GM21367 (cell line): Measurements from ENCODE around the gene LILRA1.
"Not testable (repeated sequence)": the region's sequence is repeated elsewhere in the genome, so short reads cannot be mapped to it uniquely, and the experiment has no call there.

Experiments used
- ATAC-seq: cut with Tn5 transposase; IDR thresholded peaks from one replicate; pipeline ENCODE4 v1.9.1; 2021; ENCODE audit not compliant: unreplicated experiment

LILRA1 gene

GRCh38 chr19:54593445-54593844, at the start of gene LILRA1:
Gene LILRA1, plus strand, starts transcription at chr19:54593632. Its CDS starts 613 bp downstream, at chr19:54594245.
- not testable (repeated sequence) for ATAC-seq

GRCh38 chr19:54548806-54549205, 44.6 kb upstream of the LILRA1 start:
- no peak for ATAC-seq

GRCh38 chr19:54549224-54549623, 44.2 kb upstream of the LILRA1 start:
- no peak for ATAC-seq

GRCh38 chr19:54551293-54551692, 42.1 kb upstream of the LILRA1 start:
- ATAC-seq = no peak

- ATAC-seq = no peak
These were observed 41.2 kb upstream of the LILRA1 start for GRCh38 chr19:54551950-54552912.

- ATAC-seq = no peak
These were observed 40.5 kb upstream of the LILRA1 start for GRCh38 chr19:54552913-54553310.

GRCh38 chr19:54554006-54554405, 39.4 kb upstream of the LILRA1 start:
- ATAC-seq = no peak

- ATAC-seq = no peak
These were observed 38.5 kb upstream of the LILRA1 start for GRCh38 chr19:54554896-54555295.

GRCh38 chr19:54556194-54556593, 37.2 kb upstream of the LILRA1 start:
- ATAC-seq = no peak

- ATAC-seq = no peak
These were observed 35.1 kb upstream of the LILRA1 start for GRCh38 chr19:54558339-54558738.

- no peak for ATAC-seq
These were observed 32.5 kb upstream of the LILRA1 start for GRCh38 chr19:54560881-54561385.

GRCh38 chr19:54561840-54562239, 31.6 kb upstream of the LILRA1 start:
- ATAC-seq = no peak

GRCh38 chr19:54563206-54563605, 30.2 kb upstream of the LILRA1 start:
- ATAC-seq = not testable (repeated sequence)

- ATAC-seq = no peak
These were observed 23.1 kb upstream of the LILRA1 start for GRCh38 chr19:54570316-54570715.

- not testable (repeated sequence) for ATAC-seq
These were observed 21.5 kb upstream of the LILRA1 start for GRCh38 chr19:54571715-54572615.

GRCh38 chr19:54572696-54573311, 20.6 kb upstream of the LILRA1 start:
- no peak for ATAC-seq

GRCh38 chr19:54573330-54573872, 20.0 kb upstream of the LILRA1 start, which contains the start of gene LILRA2:
Gene LILRA2, plus strand, starts transcription at chr19:54573790. Its CDS starts 89 bp downstream, at chr19:54573879.
- no peak for ATAC-seq

- no peak for ATAC-seq
These were observed 19.4 kb upstream of the LILRA1 start for GRCh38 chr19:54574051-54574450.

- no peak for ATAC-seq
These were observed 18.8 kb upstream of the LILRA1 start for GRCh38 chr19:54574527-54575056.

GRCh38 chr19:54575205-54575604, 18.2 kb upstream of the LILRA1 start:
- not testable (repeated sequence) for ATAC-seq
